GM12892 (cell line): ENCODE measurements around the gene BICRA.

Experiments used
- POLR2A ChIP-seq: IDR thresholded peaks from 2 replicates; pipeline ENCODE4 v1.6.1; 2011; ENCODE audit warnings: low read depth, low read length, control low read depth
- POLR2AphosphoS5 ChIP-seq: IDR thresholded peaks from 2 replicates; pipeline ENCODE4 v1.6.1; 2011; ENCODE audit warnings: low read depth, low read length, control low read depth

- no peak for TF ChIP-seq POLR2A
- no peak for TF ChIP-seq POLR2AphosphoS5
These were observed 44.9 kb upstream of the BICRA start for GRCh38 chr19:47564081-47564480.
